Activated T-cell treated with anti-CD3 and anti-CD28 coated beads, Interleukin-2, amount 50 U/mL, for 72 hours (primary cell): ENCODE data around the gene SPACA1. TPM values are rescaled to one million over a fixed set of nuclear protein-coding genes. Genes with fewer than 3 reads are reported as not detected.
"Not testable (repeated sequence)": the region's sequence is repeated elsewhere in the genome, so short reads cannot be mapped to it uniquely, and the experiment has no call there.

Experiments used
- ATAC-seq, 2 donors: fragments of 150-1000 bp; cut with Tn5 transposase; replicated peaks in 1 of 2; 2 replicates each; pipeline ENCODE4 v1.10.0; 2021; ENCODE audit warnings: moderate library complexity in 2 of 2, mild to moderate bottlenecking in 1 of 2
- DNase-seq, 2 donors: peaks; one replicate each; pipeline ENCODE4 v3.0.0; 2021 to 2022; ENCODE audit warnings: mixed read lengths in 1 of 2
- H3K27ac Mint-ChIP-seq: one replicate; pipeline ENCODE4 v1.8.0; 2022; ENCODE audit warnings: mild to moderate bottlenecking, moderate library complexity, mixed read lengths
- H3K27me3 Mint-ChIP-seq: one replicate; pipeline ENCODE4 v1.8.0; 2022; ENCODE audit warnings: low read depth, mixed read lengths
- H3K36me3 Mint-ChIP-seq, 2 donors: one replicate each; pipeline ENCODE4 v1.8.0; 2022; ENCODE audit warnings: mixed read lengths in 2 of 2, mild to moderate bottlenecking in 1 of 2; ENCODE audit not compliant: insufficient read depth in 2 of 2
- H3K4me1 Mint-ChIP-seq: one replicate; pipeline ENCODE4 v1.8.0; 2022; ENCODE audit warnings: low read depth, mixed read lengths
- H3K4me3 Mint-ChIP-seq, 2 donors: one replicate each; pipeline ENCODE4 v1.8.0; 2022; ENCODE audit warnings: mild to moderate bottlenecking in 2 of 2, mixed read lengths in 2 of 2, moderate library complexity in 2 of 2
- H3K9me3 Mint-ChIP-seq, 2 donors: one replicate each; pipeline ENCODE4 v1.8.0; 2022; ENCODE audit warnings: mixed read lengths in 2 of 2
- total RNA-seq, 2 donors: library from RNA; stranded (reverse); gene quantifications; one replicate each; pipeline ENCODE4 v1.2.3, GENCODE V29; 2022

The SPACA1 gene, protein sequence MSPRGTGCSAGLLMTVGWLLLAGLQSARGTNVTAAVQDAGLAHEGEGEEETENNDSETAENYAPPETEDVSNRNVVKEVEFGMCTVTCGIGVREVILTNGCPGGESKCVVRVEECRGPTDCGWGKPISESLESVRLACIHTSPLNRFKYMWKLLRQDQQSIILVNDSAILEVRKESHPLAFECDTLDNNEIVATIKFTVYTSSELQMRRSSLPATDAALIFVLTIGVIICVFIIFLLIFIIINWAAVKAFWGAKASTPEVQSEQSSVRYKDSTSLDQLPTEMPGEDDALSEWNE
- total RNA-seq = not detected

DNA sequence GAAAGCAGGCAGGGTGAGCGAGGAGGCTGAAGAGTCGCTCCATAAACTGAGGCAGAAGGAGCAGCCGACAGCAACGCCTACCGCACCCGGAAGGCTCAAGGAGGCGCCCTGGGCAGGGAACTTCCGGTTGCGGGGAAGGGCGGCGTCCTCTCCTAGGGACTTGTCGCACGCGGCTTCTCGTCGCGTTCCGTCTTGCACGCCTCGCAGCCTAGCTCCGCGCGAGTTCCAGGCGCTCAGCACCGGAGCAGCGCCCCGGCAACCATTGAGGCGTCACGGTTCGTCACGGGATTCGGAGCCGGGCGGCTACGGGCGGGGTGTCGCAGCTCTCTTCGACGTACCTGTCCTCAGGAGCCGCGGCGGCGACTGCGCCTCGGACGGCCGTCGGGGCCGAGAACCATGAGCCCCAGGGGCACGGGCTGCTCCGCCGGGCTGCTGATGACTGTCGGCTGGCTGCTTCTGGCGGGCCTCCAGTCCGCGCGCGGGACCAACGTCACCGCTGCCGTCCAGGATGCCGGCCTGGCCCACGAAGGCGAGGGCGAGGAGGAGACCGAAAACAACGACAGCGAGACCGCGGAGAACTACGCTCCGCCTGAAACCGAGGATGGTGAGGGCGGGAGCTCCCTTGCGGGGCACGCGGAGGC is at the start of gene SPACA1:
SPACA1 (plus strand) TSS at position 332 of the 641 bp plus-strand sequence; CDS start at position 397, 65 bp downstream.
- H3K4me3 Mint-ChIP-seq = no peak within 1 kb of the TSS
- peaks cover 2% of the 10 kb centered on the region in 2 donors for H3K36me3 Mint-ChIP-seq
- DNase-seq (no peak), ATAC-seq (no peak)
- H3K27ac Mint-ChIP-seq = no peak within 1 kb of the TSS
- no peaks in the 10 kb centered on the region for H3K4me1 Mint-ChIP-seq
- H3K9me3 Mint-ChIP-seq = peaks cover 0 to 1% of the 10 kb centered on the region in 2 donors
- peaks cover 22% of the 10 kb centered on the region for H3K27me3 Mint-ChIP-seq

DNA sequence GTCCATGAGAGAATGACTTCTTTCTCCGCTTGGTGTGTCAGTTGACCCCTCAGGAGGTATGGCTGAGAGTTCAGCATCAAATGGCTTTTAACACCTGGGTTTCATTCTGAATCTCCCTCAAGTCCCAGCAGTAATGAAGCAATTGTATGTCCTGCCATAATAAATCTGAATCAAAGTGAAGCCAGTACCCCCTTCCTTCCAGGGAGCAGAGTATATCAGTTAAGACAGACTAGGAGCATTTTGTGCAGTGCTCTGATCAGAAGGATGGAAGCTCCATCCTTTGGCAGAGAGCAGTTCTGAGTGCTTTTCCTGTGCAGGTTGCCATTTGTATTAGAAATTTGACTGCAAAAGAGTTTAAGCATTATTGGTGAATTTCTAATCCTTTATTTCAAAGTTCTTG is 46.9 kb upstream of the SPACA1 start:
- Mint-ChIP-seq H3K36me3 (no peaks in the 10 kb centered on the region), H3K9me3 (no peaks in the 10 kb centered on the region), H3K4me1 (no peaks in the 10 kb centered on the region), H3K27me3 (peaks cover 13% of the 10 kb centered on the region), H3K27ac (no peak overlapping the region), H3K4me3 (no peak overlapping the region)
- DNase-seq = no peak
- no peak for ATAC-seq

DNA sequence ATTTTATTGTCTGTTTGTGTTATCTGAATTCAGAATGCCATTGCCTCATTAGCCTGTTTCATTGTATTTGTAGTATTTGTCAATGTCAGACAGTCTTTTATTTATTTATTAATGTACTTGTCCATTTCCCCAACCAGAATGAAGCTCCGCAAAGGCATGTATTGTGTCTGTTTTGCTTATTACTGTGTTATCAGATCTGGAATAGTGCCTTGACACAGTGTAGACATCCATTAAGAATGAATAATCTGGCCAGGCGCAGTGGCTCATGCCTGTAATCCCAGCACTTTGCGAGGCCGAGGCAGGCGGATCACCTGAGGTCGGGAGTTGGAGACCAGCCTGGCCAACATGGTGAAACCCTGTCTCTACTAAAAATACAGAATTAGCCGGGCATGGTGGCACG is 46.4 kb upstream of the SPACA1 start:
- not testable (repeated sequence) for H3K4me3 Mint-ChIP-seq, H3K27ac Mint-ChIP-seq, H3K36me3 Mint-ChIP-seq, ATAC-seq, H3K9me3 Mint-ChIP-seq, DNase-seq, H3K4me1 Mint-ChIP-seq
- peaks cover 13% of the 10 kb centered on the region for H3K27me3 Mint-ChIP-seq

DNA sequence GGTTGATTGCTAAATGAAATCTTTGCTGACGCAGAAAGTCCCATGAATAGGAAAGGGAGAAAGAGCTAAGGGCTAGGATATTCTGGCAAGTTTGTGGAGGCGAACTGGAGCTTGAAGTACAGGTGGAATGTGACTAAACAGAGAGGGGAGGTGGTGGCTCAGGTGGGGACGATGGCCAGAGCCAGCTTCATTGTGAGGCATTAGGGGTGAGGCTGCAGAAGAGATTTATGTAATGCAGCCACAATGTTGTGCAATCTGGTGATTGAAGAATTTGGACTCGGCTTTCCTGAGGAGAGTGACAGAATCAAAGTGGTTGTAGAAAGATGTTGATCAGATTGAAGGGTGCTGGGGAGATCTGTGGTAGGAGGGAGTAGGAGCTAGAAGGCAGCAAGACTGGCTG is 42.9 kb upstream of the SPACA1 start:
- Mint-ChIP-seq H3K9me3 (no peaks in the 10 kb centered on the region), H3K27ac (no peak overlapping the region), H3K27me3 (peaks cover 19% of the 10 kb centered on the region), H3K36me3 (no peaks in the 10 kb centered on the region), H3K4me3 (no peak overlapping the region), H3K4me1 (no peaks in the 10 kb centered on the region)
- ATAC-seq (no peak), DNase-seq (no peak)

DNA sequence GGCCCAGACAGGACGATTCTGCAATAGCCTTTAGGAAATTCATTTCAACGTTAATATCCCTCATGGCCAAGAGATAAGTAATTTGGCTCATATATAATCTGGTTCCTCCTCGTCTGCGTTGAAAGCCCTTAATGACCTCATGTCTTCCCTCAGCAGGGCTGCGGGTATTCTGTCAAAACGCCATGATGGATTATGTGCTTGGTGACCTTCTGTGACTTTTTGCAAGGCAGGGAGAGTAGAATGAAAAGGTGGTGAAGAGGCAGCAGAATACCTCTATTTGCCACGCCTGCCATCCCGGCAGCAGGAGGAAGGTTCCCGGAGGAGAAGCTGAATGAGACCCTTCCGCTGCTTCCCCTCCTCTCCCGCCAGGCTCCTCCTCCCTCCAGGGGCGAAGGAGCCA is 41.1 kb upstream of the SPACA1 start:
- Mint-ChIP-seq H3K9me3 (no peaks in the 10 kb centered on the region), H3K27ac (no peak overlapping the region), H3K4me3 (no peak overlapping the region), H3K4me1 (no peaks in the 10 kb centered on the region), H3K36me3 (no peaks in the 10 kb centered on the region), H3K27me3 (peaks cover 19% of the 10 kb centered on the region)
- no peak for ATAC-seq
- DNase-seq = no peak

DNA sequence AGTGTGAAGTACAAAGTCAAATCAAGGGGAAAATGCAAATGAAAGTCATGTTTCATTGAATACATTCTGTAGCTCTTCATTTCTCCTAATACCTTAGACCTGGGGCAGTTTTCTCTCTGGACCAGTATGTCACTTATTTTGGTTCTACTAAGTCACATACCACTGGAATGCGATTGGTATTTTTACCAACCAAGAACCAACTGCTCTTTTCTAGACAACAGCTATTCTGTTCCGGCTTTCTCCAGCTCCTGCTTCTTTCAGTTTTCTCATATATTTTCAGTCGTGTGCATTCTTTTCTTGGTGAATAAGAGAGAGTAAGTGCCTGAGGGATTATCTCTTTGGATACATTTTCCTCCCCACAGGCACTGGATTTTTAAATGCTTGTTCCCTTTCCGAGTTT is 39.2 kb upstream of the SPACA1 start:
- H3K36me3 Mint-ChIP-seq = peaks cover 0 to 1% of the 10 kb centered on the region in 2 donors
- peaks cover 8% of the 10 kb centered on the region for H3K27me3 Mint-ChIP-seq
- H3K4me3 Mint-ChIP-seq = no peak overlapping the region
- DNase-seq (no peak), ATAC-seq (no peak)
- H3K9me3 Mint-ChIP-seq = peaks cover 0 to 2% of the 10 kb centered on the region in 2 donors
- H3K27ac Mint-ChIP-seq = no peak overlapping the region
- H3K4me1 Mint-ChIP-seq = peaks cover 12% of the 10 kb centered on the region

DNA sequence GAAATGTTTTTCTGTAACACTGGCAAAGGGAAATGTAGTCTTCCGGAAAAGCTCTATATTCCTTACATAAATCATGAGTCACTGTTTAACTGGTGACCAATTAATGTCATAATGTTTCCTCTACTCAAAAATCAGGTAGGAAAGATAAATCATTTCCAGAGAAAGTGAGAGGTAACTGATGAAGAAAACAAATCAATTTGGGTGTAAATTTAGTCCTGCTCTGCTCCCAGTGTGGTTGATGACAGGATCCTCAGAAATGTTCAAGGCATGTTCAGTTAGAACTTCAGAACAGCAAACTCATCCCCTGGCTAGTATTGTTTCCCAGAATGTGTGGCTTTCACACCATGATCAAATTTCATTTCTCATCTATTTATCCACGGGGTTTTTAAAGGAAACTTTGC is 38.8 kb upstream of the SPACA1 start:
- Mint-ChIP-seq H3K4me1 (peaks cover 13% of the 10 kb centered on the region), H3K4me3 (no peak overlapping the region), H3K27me3 (peaks cover 6% of the 10 kb centered on the region), H3K9me3 (peaks cover 0 to 3% of the 10 kb centered on the region in 2 donors), H3K36me3 (peaks cover 0 to 2% of the 10 kb centered on the region in 2 donors), H3K27ac (no peak overlapping the region)
- no peak for ATAC-seq
- no peak for DNase-seq

DNA sequence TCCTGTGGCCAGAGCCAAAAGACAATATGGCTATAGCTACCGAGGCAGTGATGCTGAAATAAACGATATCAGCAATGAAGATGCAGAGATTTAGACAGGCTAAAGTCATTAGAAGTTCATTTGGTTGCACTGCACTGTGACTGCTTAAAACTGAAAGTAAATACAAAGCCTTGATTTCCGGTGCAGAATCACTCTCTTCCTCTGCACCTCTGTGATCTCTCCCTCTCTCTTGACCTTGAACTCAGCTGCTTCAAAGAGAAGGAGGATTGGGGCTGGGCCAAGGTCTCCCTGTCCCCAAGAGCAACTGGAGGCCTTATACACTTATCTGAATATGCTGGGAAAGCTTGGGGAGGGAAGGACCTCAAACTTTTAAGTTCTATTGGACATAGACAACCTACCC is 34.6 kb upstream of the SPACA1 start:
- H3K4me3 Mint-ChIP-seq = peak overlapping the region; percentile 49 to 75
- peaks cover 0 to 3% of the 10 kb centered on the region in 2 donors for H3K9me3 Mint-ChIP-seq
- DNase-seq (peak in 1 of 2 donors; percentile 1), ATAC-seq (peak; percentile 66 to 80)
- peak overlapping the region; percentile 80 for H3K27ac Mint-ChIP-seq
- peaks cover 0 to 2% of the 10 kb centered on the region in 2 donors for H3K36me3 Mint-ChIP-seq
- H3K4me1 Mint-ChIP-seq = peaks cover 13% of the 10 kb centered on the region
- peaks cover 6% of the 10 kb centered on the region for H3K27me3 Mint-ChIP-seq

DNA sequence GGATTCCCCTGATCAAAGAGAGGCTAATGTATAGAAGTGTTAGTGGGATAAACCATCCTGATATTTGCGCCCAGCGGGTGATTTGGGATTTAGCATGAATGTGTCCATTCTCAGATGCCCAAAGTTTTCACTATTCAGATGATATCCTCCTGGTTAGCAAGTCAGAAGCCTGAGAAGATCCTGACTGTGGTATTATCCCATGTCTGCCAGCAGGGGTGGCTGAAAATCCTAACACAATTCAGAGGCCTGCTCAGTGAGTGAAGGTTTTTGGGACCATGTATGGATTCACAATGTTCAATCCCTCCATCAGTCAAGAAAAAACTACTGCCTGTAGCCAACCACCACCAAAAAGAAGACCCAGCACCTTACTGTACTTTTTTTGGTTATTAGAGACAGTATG is 34.1 kb upstream of the SPACA1 start:
- H3K27ac Mint-ChIP-seq = peak overlapping the region; percentile 80
- DNase-seq (no peak), ATAC-seq (no peak)
- peaks cover 0 to 2% of the 10 kb centered on the region in 2 donors for H3K36me3 Mint-ChIP-seq
- H3K4me1 Mint-ChIP-seq = peaks cover 13% of the 10 kb centered on the region
- H3K27me3 Mint-ChIP-seq = peaks cover 4% of the 10 kb centered on the region
- peaks cover 0 to 3% of the 10 kb centered on the region in 2 donors for H3K9me3 Mint-ChIP-seq
- H3K4me3 Mint-ChIP-seq = peak overlapping the region in 1 of 2 donors; percentile 75

DNA sequence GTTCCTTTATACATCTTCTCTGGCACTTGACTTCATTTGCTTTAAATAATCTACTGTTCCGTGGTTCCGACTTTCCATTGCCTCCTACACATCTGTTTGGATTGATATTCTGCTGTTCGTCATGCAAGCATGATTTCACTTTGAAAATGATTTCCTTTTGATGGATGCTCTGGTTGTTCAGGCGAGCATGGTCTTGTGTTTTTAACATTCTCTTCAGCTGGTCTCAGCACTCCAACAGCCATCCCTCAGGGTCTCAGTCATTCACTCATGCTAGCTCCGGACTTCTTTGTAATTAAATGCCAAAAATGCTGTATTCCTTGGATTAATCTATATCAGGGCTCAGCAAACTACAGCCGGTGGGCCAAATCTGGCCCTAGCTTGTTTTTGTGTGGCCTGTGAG is 27.2 kb upstream of the SPACA1 start:
- ATAC-seq = no peak
- Mint-ChIP-seq H3K27ac (no peak overlapping the region), H3K27me3 (no peaks in the 10 kb centered on the region), H3K4me3 (no peak overlapping the region), H3K36me3 (no peaks in the 10 kb centered on the region), H3K4me1 (no peaks in the 10 kb centered on the region), H3K9me3 (no peaks in the 10 kb centered on the region)
- DNase-seq = no peak

DNA sequence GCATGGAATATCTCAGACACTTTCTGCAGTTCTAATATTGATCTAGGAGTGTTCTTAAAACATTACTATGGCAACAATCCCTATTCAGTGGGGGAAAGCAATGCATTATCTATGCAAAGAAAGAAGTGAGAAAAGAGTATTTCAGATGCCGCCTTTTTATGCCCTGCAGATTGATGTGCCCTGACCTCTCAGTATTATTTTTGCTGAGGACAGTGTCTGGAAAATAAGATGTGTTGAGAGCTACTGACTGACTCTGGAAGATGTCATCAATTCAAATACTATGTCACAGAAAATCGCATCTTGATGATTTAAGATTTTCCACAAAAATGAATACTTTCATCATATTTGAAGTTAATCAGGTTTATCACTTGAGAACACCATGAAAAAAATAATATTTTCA is 22.9 kb upstream of the SPACA1 start:
- no peak for DNase-seq
- H3K4me1 Mint-ChIP-seq = no peaks in the 10 kb centered on the region
- H3K27ac Mint-ChIP-seq = no peak overlapping the region
- H3K4me3 Mint-ChIP-seq = no peak overlapping the region
- no peaks in the 10 kb centered on the region for H3K27me3 Mint-ChIP-seq
- peaks cover 6 to 10% of the 10 kb centered on the region in 2 donors for H3K9me3 Mint-ChIP-seq
- no peak for ATAC-seq
- H3K36me3 Mint-ChIP-seq = peaks cover 5 to 6% of the 10 kb centered on the region in 2 donors

DNA sequence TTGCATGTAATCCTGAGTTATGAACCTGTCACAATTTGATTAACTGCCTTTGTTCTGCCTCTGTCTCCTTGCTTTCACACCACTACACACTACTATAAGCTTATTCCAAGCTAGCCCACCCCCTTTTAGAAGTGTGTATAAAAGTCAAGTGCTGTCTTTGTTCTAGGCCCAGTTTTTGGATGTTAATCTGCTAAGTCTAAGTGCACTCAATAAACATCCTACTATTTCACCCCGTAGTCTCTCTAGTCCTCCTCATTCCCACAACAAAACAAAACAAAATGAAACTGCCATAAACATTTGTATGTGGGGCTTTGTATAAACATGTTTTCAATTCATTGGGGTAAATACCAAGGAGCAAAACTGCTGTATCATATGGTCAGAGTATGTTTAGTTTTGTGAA is 16.1 kb upstream of the SPACA1 start:
- H3K4me1 Mint-ChIP-seq = no peaks in the 10 kb centered on the region
- ATAC-seq (no peak), DNase-seq (no peak)
- H3K36me3 Mint-ChIP-seq = peaks cover 11 to 16% of the 10 kb centered on the region in 2 donors
- peaks cover 15 to 27% of the 10 kb centered on the region in 2 donors for H3K9me3 Mint-ChIP-seq
- H3K27me3 Mint-ChIP-seq = peaks cover 6% of the 10 kb centered on the region
- no peak overlapping the region for H3K4me3 Mint-ChIP-seq
- no peak overlapping the region for H3K27ac Mint-ChIP-seq

DNA sequence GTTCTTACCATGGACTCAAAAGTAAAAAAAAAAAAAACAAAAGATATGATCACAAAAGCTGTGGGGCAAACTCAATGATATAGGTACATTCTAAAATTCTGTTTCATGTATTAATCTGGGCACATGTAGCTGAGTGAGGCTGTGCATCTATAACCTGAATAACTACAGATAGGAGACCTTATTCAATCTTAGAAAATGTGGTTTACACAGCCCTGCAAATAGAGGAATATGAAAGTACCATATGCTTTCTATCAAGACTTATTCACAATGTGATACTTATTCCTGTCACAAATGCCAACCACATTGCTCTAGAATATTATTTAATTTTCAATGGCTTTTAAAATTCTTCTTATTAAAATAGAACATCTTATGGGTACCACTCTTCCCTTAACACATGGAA is 3.1 kb upstream of the SPACA1 start:
- no peaks in the 10 kb centered on the region for H3K4me1 Mint-ChIP-seq

More for the DNA sequence above, 3.1 kb upstream of the SPACA1 start:
- Mint-ChIP-seq H3K4me3 (no peak overlapping the region), H3K36me3 (peaks cover 2% of the 10 kb centered on the region in 2 donors), H3K27me3 (peaks cover 18% of the 10 kb centered on the region), H3K27ac (no peak overlapping the region), H3K9me3 (peaks cover 0 to 1% of the 10 kb centered on the region in 2 donors)
- ATAC-seq (no peak), DNase-seq (no peak)
